GM19395 (cell line): ENCODE measurements around the gene CBX1.
A peak's percentile ranks its signal among the peaks of the same experiment; 100 is the strongest.

Experiments used
- ATAC-seq: cut with Tn5 transposase; IDR thresholded peaks from one replicate; pipeline ENCODE4 v1.9.1; 2021; ENCODE audit warnings: mild to moderate bottlenecking, moderate library complexity; ENCODE audit not compliant: unreplicated experiment

CBX1 gene

DNA sequence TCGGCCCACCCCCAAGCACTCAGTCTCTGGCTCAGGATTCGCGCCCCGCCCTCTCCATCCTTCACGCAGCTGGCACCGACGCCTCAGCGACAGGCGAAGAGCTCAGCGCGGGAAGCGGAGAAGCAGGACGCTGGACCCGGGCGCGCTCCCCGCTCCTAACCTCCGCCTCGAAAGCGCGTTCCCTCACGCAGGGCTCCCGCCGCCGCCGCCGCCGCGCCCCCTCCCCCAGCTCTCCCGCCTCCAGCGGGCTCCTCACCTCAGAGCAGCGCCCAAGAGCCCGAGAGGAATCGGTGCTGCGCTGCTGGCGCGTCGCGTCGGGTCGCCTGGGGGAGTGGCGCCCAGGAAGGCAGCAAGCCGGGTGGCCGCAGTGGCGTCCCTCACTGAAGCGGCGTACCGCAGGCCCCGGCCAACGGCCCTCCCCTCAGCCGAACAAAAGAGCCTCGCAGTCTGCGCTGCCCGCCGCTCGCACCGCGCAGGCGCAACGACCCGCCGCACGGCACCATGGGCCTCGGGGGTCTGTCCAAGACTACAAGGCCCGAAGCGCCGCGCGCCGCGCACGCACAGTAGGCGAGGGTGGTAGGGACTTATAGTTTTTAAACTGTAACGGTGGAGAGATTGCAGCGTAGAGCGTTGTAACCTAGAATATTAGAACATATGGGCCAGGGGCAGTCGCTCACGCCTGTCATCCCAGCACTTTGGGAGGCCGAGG lies at the start of gene CBX1:
Gene CBX1 (minus strand): TSS at position 467 of the 709 bp plus-strand sequence. CDS start 24,474 bp downstream, outside the sequence.
- peak; percentile 91 for ATAC-seq

DNA sequence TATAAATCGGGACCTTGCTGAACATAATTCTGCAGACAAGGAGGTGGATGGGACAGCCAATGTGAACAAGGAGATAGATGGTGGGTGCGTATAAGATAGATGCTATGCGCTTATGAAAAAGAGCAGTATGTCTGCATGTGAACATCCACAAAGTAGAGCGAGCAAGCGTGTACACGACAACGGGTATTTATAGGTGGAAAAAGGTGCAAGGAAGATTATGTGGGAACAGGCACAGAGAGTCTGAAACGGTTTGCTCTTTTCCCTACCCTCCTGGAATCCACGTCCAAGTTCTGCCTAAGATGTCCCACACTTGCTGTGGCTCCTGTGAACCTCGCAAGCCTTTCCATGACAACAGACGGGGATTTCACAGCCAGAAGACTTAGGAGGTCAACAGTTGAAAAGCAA lies 49.3 kb upstream of the CBX1 start:
- ATAC-seq, result no peak

DNA sequence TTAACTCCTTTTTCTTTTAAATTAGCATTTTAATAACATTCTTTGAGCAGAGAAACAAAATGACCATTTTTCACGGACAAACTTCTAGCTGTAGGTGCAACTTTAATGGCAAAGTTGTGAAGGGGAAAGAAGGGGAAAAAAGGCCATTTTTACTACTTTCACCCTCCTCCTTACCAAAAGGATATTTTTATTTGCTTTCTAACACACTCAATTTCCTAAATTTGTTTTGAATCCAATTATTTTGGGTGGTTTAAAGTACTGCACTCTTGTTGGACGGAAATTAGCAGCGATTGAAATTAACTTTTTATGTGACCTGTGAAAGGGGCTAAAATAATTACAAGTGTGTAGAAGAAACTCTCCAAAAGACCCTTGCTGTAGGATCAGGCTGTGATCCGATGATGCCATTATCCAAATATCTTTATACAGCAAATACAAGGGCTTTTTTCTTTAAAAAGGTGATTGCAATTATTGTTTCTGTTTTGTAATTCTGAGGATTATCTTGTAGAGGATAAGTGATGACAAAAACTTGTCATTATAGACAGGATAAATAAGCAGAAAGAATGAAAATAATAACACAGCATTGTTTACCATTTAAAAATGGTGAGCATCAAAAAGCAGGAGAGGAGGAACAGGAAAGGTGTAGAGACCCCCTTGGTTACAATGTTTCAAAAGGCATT lies 48.6 kb upstream of the CBX1 start:
- ATAC-seq, result no peak

DNA sequence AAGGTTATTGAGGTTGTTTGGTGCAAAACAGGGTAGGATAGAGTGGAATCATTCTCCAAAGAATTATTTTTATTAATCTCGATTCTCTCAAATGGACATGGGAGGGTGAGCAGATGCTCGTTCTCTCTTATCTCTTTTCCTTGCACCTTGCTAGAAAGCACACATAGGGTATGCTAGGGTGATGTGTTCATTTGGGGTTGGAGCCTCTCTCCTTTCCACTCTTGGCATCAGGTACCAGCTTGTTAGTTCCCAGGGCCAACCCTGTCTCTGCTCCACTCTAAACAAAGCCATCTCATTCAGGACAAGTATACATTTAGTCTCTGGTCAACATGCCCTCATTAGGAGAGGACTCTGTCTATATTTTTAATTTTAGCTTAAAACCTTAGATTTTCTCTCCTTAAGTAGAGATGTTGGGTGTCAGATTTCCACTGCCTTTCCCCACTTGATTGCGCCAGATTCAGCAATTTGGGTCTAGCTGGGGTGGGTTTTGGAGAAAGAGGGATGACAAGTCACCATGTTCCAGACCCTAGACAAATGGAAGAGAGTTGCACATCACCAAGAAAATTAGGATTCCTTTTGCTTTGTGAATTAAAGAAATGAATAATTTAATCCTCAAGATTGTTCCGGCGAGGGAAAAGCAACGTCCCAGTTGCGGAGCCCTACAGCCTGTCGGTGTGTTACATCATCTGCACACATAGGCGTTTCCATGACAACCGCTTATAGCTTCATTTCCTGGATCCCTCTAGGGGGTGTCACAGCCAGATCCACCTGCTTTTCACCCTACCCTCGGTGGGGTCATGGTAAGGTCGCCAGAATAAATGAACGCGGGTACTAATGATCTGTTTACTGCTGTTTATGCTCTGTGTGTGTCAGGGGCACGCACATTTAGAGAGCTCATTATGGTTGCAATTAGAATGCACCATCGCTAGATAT lies 47.8 kb upstream of the CBX1 start:
- no peak for ATAC-seq

DNA sequence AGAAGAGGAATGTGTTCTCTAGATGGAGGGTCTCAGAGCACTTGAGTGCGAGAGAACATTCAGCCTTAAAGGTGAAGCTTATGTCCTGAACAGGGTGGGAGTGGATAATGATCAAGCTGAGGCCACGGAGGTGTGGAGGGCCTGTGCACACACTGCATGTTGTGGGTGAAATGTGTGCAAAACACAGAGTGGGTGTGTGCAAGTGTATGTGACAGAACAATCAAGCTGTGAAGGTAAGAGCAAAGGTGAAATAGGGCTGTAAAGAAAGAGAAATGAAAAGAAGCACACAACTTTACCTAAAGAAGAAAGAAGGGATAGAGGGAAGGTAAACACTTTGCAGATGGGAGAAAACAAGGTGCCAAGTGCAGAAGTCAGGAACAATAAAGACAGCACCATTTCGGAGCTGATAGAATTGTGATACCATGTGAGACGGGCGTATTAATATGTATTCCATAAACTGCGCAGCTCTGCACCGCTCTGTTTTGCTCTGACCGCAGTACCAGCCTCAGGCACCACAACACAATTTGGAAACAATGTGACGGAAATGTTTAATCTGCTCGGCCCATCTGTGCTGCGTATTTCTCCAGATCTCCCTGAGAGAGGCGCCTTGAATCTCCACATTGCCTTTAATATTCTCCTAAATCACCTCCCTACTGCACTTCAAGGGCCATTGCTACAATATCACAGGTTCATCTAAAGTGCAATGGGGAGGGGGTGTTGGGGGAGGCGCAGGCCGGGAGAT lies 46.9 kb upstream of the CBX1 start:
- ATAC-seq, result no peak

DNA sequence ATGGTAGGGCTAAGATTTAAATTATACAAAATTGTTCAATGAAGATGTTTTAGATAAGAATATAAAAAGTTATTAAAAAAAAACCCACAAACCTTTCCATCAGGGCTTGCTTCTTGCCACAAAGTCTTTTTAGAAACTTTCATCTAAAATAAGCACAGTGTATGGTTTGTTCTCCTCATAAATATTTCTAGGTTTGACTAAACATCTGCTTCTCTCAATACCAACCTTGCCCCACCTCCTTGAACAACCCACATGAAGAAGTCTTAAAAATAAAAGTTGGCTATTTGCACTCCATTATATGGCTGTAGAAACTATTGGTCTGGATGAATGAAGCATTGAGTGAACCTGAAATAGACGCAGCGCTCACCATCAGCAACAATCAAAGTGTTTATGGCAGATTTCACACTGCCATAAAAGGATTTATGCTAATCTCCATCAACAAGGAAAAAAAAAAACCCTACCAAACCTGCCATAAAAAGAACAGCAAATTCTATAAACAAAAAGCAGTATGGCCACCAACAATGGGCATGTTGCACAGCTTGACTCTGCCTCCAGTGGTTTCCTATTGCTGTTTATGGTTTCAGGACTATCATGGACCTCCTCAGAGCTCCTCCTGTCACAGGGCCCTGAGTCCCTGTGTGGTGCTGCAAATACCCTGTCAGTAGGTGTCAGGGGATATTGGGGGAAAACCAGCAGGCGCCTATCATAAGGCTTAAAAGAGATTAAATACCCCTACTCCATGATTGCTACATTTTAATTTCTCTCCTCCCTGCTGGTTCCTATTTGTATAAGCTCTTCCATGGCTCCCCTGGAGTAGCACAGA lies 43.9 kb upstream of the CBX1 start:
- ATAC-seq, result no peak

DNA sequence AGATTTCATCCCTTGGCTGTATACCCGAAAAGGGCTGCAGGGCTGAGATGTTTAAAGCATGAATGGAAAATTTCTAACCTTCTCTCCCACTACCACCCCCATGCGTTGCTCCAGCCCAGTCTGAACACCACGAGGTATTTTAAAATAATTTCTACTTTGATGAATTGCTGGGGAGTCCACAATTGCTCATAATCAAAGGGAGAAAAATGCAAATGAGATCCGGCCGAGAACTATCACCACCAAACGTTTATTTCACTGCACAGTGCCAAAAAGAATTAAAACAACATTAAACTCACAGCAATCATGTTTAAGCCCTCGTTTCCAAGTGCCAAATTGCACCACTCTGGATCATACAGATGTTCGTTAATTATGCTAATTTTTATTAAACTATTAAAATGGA lies 43.0 kb upstream of the CBX1 start:
- ATAC-seq, result no peak

DNA sequence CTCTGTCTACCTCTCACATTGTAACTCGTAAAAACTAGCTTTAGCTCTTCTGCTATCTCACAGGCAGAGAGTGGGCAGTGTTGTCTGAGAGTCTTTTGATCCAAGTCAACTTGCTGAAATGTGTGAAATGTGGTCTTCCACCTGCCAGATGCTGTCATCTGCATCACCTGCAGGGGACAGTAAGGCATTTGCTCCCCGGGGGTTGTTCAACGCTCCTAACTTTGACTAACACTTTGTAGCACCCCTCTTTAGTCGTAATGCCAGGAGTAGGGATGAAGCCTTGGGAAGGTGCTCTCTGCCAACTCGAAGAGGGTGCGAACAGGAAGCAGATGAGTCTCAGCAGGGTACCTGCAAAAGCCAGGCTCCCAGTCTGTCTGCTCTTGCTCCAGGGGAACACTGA lies 42.4 kb upstream of the CBX1 start:
- no peak for ATAC-seq

DNA sequence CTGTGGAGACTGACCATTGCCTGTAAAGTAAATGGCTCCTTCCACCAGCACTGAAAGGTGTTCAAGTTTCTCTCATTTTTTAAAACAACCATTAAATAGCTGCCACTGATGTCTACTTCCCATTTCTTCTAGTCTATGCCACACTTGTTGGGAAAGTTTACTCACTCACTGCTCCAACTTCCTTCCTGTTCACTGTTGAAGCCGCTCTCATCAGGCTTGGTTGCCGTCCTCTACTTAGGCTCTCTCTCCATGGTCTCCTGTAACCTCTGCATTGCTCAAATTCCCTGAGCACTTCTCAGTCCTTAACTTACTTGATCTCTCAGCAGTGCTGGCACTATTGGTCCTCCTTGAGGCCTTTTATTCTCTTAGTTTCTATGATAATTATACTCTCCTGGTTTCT lies 38.7 kb upstream of the CBX1 start:
- ATAC-seq, result no peak

DNA sequence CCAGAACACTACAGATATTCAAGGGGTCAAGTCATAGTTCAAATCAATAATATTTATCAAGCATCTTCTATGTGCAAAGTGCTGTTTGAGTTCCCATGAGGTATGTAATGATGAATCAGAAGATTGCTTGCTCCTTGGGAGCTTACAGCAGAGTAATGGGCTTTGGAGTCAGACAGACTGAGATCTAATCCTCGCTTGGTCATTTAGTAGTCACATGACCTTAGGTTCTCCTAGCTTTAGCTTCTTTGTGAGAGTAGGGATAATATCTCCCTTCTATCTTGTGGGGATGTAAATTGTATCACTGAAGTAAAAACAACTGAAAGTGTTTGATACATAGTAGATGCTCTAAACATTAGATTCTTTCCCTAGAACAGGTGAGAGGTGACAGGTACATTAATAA lies 36.4 kb upstream of the CBX1 start:
- ATAC-seq, result no peak

DNA sequence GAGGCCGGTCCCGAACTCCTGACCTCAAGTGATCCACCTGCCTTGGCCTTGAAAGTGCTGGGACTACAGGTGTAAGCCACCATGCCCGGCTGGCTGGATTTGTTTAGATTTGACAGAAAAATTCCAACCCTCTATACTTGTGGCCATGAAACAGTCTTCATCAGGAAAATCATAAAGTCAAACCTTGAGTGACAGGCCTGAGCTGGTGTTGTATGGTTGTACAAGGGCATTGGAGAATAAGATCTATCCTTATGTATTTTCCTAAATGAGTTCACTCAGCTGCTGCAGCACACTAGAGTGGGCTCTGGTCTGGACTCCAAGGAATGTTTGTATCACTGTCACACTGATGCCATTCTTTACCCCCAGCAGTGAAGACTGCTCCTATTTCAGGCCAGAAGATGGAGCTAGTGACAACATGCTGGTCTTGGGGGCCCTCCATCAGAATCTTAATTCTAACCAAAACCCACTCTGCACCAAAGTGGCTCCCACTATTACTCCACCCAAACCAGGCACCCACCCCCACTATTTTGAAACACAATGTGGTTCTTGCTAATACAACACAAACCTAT lies 33.7 kb upstream of the CBX1 start:
- no peak for ATAC-seq

DNA sequence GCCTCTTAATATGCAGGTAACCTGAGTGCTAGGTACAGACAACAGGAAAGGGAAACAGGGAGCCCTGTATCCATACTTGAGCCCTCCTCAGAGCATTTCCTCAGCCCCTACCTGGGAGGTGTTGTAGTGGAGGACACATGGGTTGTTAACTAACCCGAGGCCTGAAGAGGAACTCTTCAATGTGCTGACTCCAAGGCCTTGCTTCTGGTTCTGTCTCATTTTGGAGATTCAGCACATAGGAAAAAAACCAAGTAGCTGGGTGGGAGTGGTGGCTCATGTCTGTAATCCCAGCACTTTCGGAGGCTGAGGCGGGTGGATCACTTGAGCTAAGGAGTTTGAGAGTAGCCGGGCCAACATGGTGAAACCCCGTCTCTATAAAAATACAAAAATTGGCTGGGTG lies 31.1 kb upstream of the CBX1 start:
- no peak for ATAC-seq

DNA sequence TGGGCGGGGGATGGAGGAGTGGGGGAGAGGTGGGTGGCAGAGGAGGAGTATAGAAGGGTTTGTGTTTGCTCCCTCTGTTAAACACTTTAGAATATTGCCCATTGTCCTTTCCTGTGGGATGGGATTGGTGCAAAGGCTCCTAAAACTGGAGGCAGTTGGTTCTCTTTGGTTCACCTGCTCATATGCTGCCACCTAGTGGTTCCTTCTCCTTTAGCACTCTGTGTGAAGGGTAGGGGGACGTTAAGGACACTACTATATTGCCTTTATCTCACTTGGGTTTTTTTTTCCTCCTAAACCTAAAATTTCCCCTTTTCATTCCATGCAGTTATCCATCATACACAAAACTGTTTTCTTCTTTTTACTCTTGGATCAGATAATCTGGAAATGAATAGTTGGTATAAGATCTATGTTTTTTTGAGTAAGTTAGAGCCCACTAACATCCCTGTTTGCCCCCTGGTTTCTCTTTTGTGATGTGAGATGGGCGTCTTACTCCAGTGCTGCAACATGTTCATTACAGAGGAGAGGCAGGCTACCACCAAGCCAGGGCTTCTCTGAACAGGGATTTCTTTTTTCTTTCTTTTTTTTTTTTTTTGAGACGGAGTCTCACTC lies 30.0 kb upstream of the CBX1 start:
- no peak for ATAC-seq

DNA sequence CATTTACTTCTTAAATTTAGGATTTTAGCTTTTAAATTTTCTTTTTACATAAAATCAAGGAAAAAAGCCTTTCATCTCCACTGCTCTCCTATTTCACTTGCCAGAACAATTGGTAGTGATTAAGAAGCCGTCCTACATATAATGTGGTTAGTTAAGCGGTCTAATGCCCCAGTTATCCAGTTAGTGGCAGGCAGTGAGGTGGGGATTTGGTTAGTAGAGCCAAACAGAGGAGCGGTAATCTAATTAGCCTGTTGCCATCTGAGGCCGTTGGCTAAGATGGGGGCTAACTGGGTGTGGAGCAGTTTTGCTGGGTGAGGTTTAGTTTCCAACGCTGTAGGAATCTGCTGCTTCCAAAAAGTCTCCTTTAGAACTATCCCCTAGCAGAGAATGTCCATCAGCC lies 28.7 kb upstream of the CBX1 start:
- ATAC-seq, result no peak

DNA sequence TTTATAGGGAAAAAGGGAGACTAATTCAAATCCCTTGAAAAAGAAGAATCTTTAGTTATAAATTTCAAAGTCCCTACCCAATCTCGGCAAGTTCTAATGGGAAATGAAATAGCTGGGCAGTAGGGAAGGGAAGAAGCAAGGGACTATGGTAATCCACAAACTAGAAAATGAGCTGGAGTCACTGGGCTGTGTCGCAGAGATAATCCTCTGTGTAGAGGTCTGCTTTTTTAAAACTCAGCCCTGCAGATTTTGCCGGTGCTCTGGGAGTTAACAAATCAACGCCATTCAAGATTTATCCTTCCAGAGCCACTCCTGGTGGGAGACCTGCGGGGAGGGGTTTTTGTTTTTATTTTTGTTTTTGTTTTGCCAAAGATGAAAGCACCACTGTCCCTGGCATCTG lies 27.1 kb upstream of the CBX1 start:
- ATAC-seq, result no peak

DNA sequence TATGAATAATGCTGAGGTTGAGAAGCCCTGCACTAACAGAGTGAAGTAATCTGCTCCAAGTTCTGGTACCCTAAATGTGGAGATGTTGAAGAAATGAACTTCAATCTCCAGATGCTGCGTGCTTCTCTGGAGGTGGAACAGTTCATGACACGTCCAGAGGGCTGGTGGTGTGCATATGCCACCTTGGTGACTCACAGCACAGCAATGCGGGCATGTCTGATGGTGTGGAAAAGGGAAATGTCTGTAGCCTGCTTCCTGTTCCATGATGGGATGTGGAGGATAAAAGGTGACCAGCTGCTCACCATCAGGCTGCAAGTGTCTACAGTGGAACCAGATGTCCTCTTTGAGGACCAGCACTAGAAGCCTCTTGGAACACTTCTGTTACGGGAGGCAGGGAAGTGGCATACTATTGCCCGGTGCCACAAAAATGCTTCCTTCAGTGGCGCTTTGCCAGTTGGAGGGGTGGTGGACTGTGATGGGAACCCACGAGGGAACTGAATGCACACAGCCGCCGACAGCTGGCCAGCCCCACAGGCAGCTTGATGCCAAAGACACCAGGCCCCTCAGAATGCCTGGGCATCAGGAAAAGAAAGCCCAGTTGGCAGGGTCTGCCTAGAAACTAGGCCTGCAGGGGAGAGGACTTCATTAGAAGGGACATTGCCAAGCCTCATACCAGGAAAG lies 26.2 kb upstream of the CBX1 start:
- no peak for ATAC-seq

DNA sequence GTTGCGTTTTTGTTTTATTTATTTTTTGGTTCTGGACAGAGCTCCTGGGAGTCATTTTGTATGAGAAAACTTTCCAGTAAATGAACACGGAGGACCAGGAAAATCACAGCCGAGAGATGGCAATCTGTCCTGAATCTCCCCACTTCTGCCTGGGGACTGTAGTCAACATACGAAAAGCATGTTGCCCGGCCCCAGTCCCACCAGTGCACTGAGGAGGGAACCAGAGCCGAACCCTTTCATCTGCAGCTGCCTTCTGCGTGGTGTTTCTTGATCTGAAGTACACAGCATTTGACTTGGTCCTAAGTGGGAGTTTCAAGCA lies 25.2 kb upstream of the CBX1 start:
- ATAC-seq, result no peak

DNA sequence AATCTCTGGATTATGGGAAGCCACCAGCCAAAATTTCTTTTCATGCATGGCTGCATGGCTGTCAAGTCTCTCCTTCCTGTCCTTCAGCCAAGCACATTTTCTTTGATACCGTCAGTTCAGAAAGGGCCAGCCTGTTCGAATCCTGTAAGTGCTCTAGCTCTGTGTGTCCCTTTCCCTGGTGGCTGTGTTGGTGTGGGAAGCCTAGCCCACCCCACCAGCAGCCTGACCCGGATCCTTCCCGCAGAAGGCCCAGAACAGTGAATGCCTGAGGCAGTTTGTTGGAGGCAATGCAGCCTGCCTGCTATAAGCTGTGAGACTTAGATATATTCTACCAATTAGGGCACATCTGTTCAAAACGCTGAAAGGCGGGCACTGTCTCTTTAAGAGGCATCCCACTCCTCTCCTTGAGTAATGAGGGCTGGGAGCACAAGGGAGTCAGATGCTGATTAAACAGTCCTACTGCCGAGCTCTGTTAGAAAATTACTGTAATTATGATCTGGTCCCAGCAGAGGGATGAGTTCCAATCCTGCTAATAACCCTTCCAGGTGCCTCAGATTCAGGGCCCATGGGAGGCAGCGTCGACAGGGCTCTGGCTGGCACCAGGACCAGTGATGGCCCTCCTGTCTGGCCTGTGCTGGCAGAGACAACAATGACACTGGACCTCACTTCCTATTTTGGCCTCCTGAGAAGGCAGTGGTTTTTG lies 24.7 kb upstream of the CBX1 start:
- ATAC-seq, result no peak
